GM23338 (cell line): ENCODE data around the gene OR8D1. TPM values are rescaled to one million over a fixed set of nuclear protein-coding genes. Genes with fewer than 3 reads are reported as not detected.
A peak's percentile ranks its signal among the peaks of the same experiment; 100 is the strongest.

Experiments
- ATAC-seq: fragments of 200-7000 bp; cut with Tn5 transposase; 3 replicates; pipeline ENCODE4 v1.9.1; 2020
- DNase-seq: peaks from one replicate; pipeline ENCODE4 v3.0.0-alpha.2; 2015; ENCODE audit warnings: low spot score
- H2AFZ ChIP-seq: fragments of 200-600 bp; sonication (generic); 2 replicates; pipeline ENCODE4 v1.8.0; 2016; ENCODE audit warnings: antibody characterized with exemption, mild to moderate bottlenecking, moderate library complexity
- H3F3A ChIP-seq: fragments of 200-600 bp; sonication (generic); replicated peaks from 2 replicates; pipeline ENCODE4 v1.8.0; 2017; ENCODE audit warnings: antibody characterized with exemption, mixed run types, low read depth
- H3K27ac ChIP-seq: fragments of 200-600 bp; sonication (generic); 2 replicates; pipeline ENCODE4 v1.6.1; 2016; ENCODE audit warnings: low read depth
- H3K27me3 ChIP-seq: fragments of 200-600 bp; sonication (generic); 2 replicates; pipeline ENCODE4 v1.8.0; 2016; ENCODE audit warnings: mild to moderate bottlenecking, mixed run types, moderate library complexity; ENCODE audit not compliant: insufficient read depth
- H3K36me3 ChIP-seq: fragments of 200-600 bp; sonication (generic); 2 replicates; pipeline ENCODE4 v1.8.0; 2016; ENCODE audit warnings: mild to moderate bottlenecking; ENCODE audit not compliant: insufficient read depth
- H3K4me1 ChIP-seq: fragments of 200-600 bp; sonication (generic); 2 replicates; pipeline ENCODE4 v1.8.0; 2016; ENCODE audit warnings: mild to moderate bottlenecking, moderate library complexity; ENCODE audit not compliant: insufficient read depth
- H3K4me2 ChIP-seq: fragments of 200-600 bp; sonication (generic); 2 replicates; pipeline ENCODE4 v1.7.1; 2017; ENCODE audit warnings: mixed run types
- H3K4me3 ChIP-seq: fragments of 200-600 bp; sonication (generic); 2 replicates; pipeline ENCODE4 v1.6.1; 2016; ENCODE audit warnings: mixed run types
- H3K79me2 ChIP-seq: fragments of 200-600 bp; sonication (generic); replicated peaks from 2 replicates; pipeline ENCODE4 v1.8.0; 2017; ENCODE audit warnings: mild to moderate bottlenecking; ENCODE audit not compliant: insufficient read depth
- H3K9me2 ChIP-seq: fragments of 200-600 bp; sonication (generic); 2 replicates; pipeline ENCODE4 v1.8.0; 2017; ENCODE audit not compliant: insufficient read depth
- H4K20me1 ChIP-seq: fragments of 200-600 bp; sonication (generic); replicated peaks from 2 replicates; pipeline ENCODE4 v1.8.0; 2017; ENCODE audit warnings: mild to moderate bottlenecking; ENCODE audit not compliant: insufficient read depth
- H3K27ac Mint-ChIP-seq: 2 replicates; pipeline ENCODE4 v1.8.0; 2020; ENCODE audit warnings: inconsistent platforms, mild to moderate bottlenecking, moderate library complexity, mixed read lengths
- H3K27me3 Mint-ChIP-seq: 3 replicates; pipeline ENCODE4 v1.8.0; 2022; ENCODE audit warnings: low read depth, mild to moderate bottlenecking, moderate library complexity, mixed read lengths, inconsistent platforms; ENCODE audit not compliant: insufficient read depth, poor library complexity
- H3K36me3 Mint-ChIP-seq: 3 replicates; pipeline ENCODE4 v1.8.0; 2021; ENCODE audit warnings: low read depth, mild to moderate bottlenecking, inconsistent platforms, moderate library complexity, mixed read lengths
- H3K4me1 Mint-ChIP-seq: 3 replicates; pipeline ENCODE4 v1.8.0; 2020; ENCODE audit warnings: mild to moderate bottlenecking, inconsistent platforms, mixed read lengths
- H3K4me3 Mint-ChIP-seq: 3 replicates; pipeline ENCODE4 v1.8.0; 2021; ENCODE audit warnings: moderate library complexity, mild to moderate bottlenecking, inconsistent platforms, mixed read lengths
- H3K9me3 Mint-ChIP-seq: 3 replicates; pipeline ENCODE4 v1.8.0; 2020; ENCODE audit warnings: moderate library complexity, mild to moderate bottlenecking, inconsistent platforms, mixed read lengths
- CTCF ChIP-seq, 2 experiments: fragments of 200-600 bp in 1 of 2; sonication (generic) in 1 of 2; conservative IDR thresholded peaks; 2 replicates each; pipeline versions ENCODE4 v1.5.1 to v1.6.1; 2016 to 2017; ENCODE audit warnings: antibody characterized with exemption in 2 of 2, low read depth in 2 of 2, mild to moderate bottlenecking in 2 of 2, moderate library complexity in 1 of 2
- POLR2AphosphoS5 ChIP-seq: IDR thresholded peaks from 2 replicates; pipeline ENCODE4 v1.6.1; 2016; ENCODE audit warnings: antibody characterized with exemption, low read depth
- ZNF114 ChIP-seq: fragments of 250-450 bp; sonication (Bioruptor Pico); IDR thresholded peaks from 2 replicates; pipeline ENCODE4 v1.5.0; 2020; ENCODE audit warnings: mild to moderate bottlenecking, moderate library complexity
- ZNF462 ChIP-seq: fragments of 250-450 bp; sonication (Bioruptor Pico); IDR thresholded peaks from 2 replicates; pipeline ENCODE4 v1.5.0; 2020; ENCODE audit warnings: mild to moderate bottlenecking, moderate library complexity
- polyA plus RNA-seq: library from polyadenylated mRNA; unstranded; fragments of >200 nt; fragmentation: Nextera tagmentation; extraction: Ambion mirVana; gene quantifications from 2 replicates; pipeline ENCODE4 v1.2.1, GENCODE V29; 2016
- total RNA-seq: library from RNA; depleted of rRNA; stranded (reverse); fragments of >200 nt; shearing (Covaris generic); gene quantifications from 2 replicates; pipeline ENCODE4 v1.2.3, GENCODE V29; 2014

OR8D1 gene
- total and polyA plus RNA-seq, 2 experiments from 2014 or later, result not detected

GRCh38 chr11:124329787-124330478 lies 16.2 kb upstream of the OR8D1 start:
- Mint-ChIP-seq H3K27ac (no peak overlapping the region), H3K36me3 (peaks cover 17% of the 10 kb centered on the region), H3K4me1 (no peaks in the 10 kb centered on the region), H3K27me3 (no peaks in the 10 kb centered on the region), H3K9me3 (peaks cover 23% of the 10 kb centered on the region), H3K4me3 (no peak overlapping the region)
- Histone ChIP-seq H2AFZ (no peak overlapping the region), H4K20me1 (no peaks in the 10 kb centered on the region), H3K4me3 (no peak overlapping the region), H3K27ac (no peak overlapping the region), H3K79me2 (no peaks in the 10 kb centered on the region), H3K4me1 (no peaks in the 10 kb centered on the region), H3F3A (no peaks in the 10 kb centered on the region), H3K27me3 (no peaks in the 10 kb centered on the region), H3K4me2 (no peak overlapping the region), H3K9me2 (peaks cover 6% of the 10 kb centered on the region; the same call in 1 of the 2 replicates), H3K36me3 (peaks cover 3% of the 10 kb centered on the region; the same call in 1 of the 2 replicates)
- DNase-seq (peak; percentile 2), ATAC-seq (no peak)
- TF ChIP-seq CTCF (conservative IDR thresholded peaks at IDR 0.05; ENCODE audit: low read depth in 2 of 2) (peak in 1 of 2 experiments; percentile 30; a peak in 1 of 4 replicates), ZNF114 (CRISPR knock-in tag) (no peak), ZNF462 (CRISPR knock-in tag) (no peak), POLR2AphosphoS5 (no peak)
